ENCODE results near the gene MRI1. TPM values are rescaled to one million over a fixed set of nuclear protein-coding genes. Genes with fewer than 3 reads are reported as not detected.

MRI1 gene
- polyA plus RNA-seq, 3 donors, result 3.8 to 48.9 (median 4.4) TPM

- Mint-ChIP-seq H3K27ac (peak overlapping the region in 1 of 7 donors; percentile 31), H3K27me3 (ENCODE audit: low read depth in 3 of 3) (no peaks in the 10 kb centered on the region), H3K9me3 (no peaks in the 10 kb centered on the region), H3K36me3 (peaks cover 31 to 53% of the 10 kb centered on the region in 2 donors), H3K4me1 (peaks cover 17% of the 10 kb centered on the region), H3K4me3 (no peak overlapping the region)
- Histone ChIP-seq H2AFZ (ENCODE audit: insufficient read depth, low read depth, low read length, poor library complexity, severe bottlenecking) (no peak overlapping the region), H3K4me1 (ENCODE audit: control insufficient read depth in 1 of 2, insufficient read depth in 2 of 2, low read length in 2 of 2) (peaks cover 16 to 20% of the 10 kb centered on the region in 2 donors), H3K79me2 (ENCODE audit: insufficient read depth, low read length) (no peaks in the 10 kb centered on the region), H3K9ac (ENCODE audit: insufficient read depth, low read length, poor library complexity, severe bottlenecking) (no peak overlapping the region), H4K20me1 (ENCODE audit: insufficient read depth, low read length) (peaks cover 9% of the 10 kb centered on the region), H3K4me3 (replicated peaks in 1 of 3; ENCODE audit: low read depth in 2 of 3, low read length in 3 of 3) (no peak overlapping the region), H3K4me2 (replicated peaks; ENCODE audit: extremely low read depth, low read length, poor library complexity, severe bottlenecking) (no peak overlapping the region), H3K27me3 (ENCODE audit: control insufficient read depth in 2 of 2, insufficient read depth in 2 of 2, low read length in 2 of 2) (no peaks in the 10 kb centered on the region), H3K36me3 (replicated peaks in 1 of 2; ENCODE audit: control insufficient read depth in 1 of 2, insufficient read depth in 2 of 2, low read length in 2 of 2) (peaks cover 35 to 46% of the 10 kb centered on the region in 2 donors), H3K27ac (ENCODE audit: low read depth in 1 of 2, low read length in 2 of 2) (no peak overlapping the region), H3K9me3 (replicated peaks in 1 of 2; ENCODE audit: control insufficient read depth in 1 of 2, insufficient read depth in 1 of 2, low read length in 2 of 2) (no peaks in the 10 kb centered on the region)
- WGBS (ENCODE audit: insufficient coverage), result 100% methylated on average over 2 of the region's 3 CpGs
- intact Hi-C loops (cut with micrococcal nuclease), result no loop called here
- no peak for DNase-seq
- no peak for TF ChIP-seq CTCF (IDR thresholded peaks at IDR 0.05)
Observed at GRCh38 chr19:13766095-13766481, 1.8 kb downstream of the MRI1 start.

- 96% methylated on average over 19 of the region's 19 CpGs for WGBS (ENCODE audit: insufficient coverage)
- H3K79me2 ChIP-seq (ENCODE audit: insufficient read depth, low read length), result no peaks in the 10 kb centered on the region
- peaks cover 9% of the 10 kb centered on the region for H4K20me1 ChIP-seq (ENCODE audit: insufficient read depth, low read length)
- H3K27ac Mint-ChIP-seq, result no peak overlapping the region
- H3K4me1 ChIP-seq (ENCODE audit: control insufficient read depth in 1 of 2, insufficient read depth in 2 of 2, low read length in 2 of 2), result peaks cover 16 to 19% of the 10 kb centered on the region in 2 donors
- no peaks in the 10 kb centered on the region for H3K9me3 Mint-ChIP-seq
- no peak overlapping the region for H2AFZ ChIP-seq (ENCODE audit: insufficient read depth, low read depth, low read length, poor library complexity, severe bottlenecking)
- H3K4me1 Mint-ChIP-seq, result peaks cover 16% of the 10 kb centered on the region
- H3K36me3 ChIP-seq (replicated peaks in 1 of 2; ENCODE audit: control insufficient read depth in 1 of 2, insufficient read depth in 2 of 2, low read length in 2 of 2), result peaks cover 21 to 36% of the 10 kb centered on the region in 2 donors
- H3K27me3 ChIP-seq (ENCODE audit: control insufficient read depth in 2 of 2, insufficient read depth in 2 of 2, low read length in 2 of 2), result no peaks in the 10 kb centered on the region
- no peak overlapping the region for H3K4me2 ChIP-seq (replicated peaks; ENCODE audit: extremely low read depth, low read length, poor library complexity, severe bottlenecking)
- no peak overlapping the region for H3K27ac ChIP-seq (ENCODE audit: low read depth in 1 of 2, low read length in 2 of 2)
- intact Hi-C loops (cut with micrococcal nuclease), result no loop called here
- no peaks in the 10 kb centered on the region for H3K27me3 Mint-ChIP-seq (ENCODE audit: low read depth in 3 of 3)
- no peak overlapping the region for H3K4me3 ChIP-seq (replicated peaks in 1 of 3; ENCODE audit: low read depth in 2 of 3, low read length in 3 of 3)
- DNase-seq, result no peak
- H3K36me3 Mint-ChIP-seq, result peaks cover 24 to 43% of the 10 kb centered on the region in 2 donors
- no peaks in the 10 kb centered on the region for H3K9me3 ChIP-seq (replicated peaks in 1 of 2; ENCODE audit: control insufficient read depth in 1 of 2, insufficient read depth in 1 of 2, low read length in 2 of 2)
- TF ChIP-seq CTCF (IDR thresholded peaks at IDR 0.05), result no peak
- H3K9ac ChIP-seq (ENCODE audit: insufficient read depth, low read length, poor library complexity, severe bottlenecking), result no peak overlapping the region
- H3K4me3 Mint-ChIP-seq, result no peak overlapping the region
Observed at GRCh38 chr19:13768510-13768909, 4.2 kb downstream of the MRI1 start.
